CD4-positive, alpha-beta T cell treated with Interleukin-1 beta for 1 hour (primary cell): ENCODE measurements around the gene GNAL.
"Not testable (repeated sequence)": the region's sequence is repeated elsewhere in the genome, so short reads cannot be mapped to it uniquely, and the experiment has no call there.

Experiments used
- DNase-seq, 2 donors: peaks; one replicate each; pipeline ENCODE4 v3.0.0-alpha.2; 2020 to 2022

Gene GNAL

GRCh38 chr18:11884396-11885030 lies 195.4 kb downstream of the GNAL start:
- no peak for DNase-seq

GRCh38 chr18:11885278-11885947 lies 196.3 kb downstream of the GNAL start:
- peak in 1 of 2 donors; percentile 43 for DNase-seq

GRCh38 chr18:11886577-11887110 lies 197.6 kb downstream of the GNAL start:
- DNase-seq, result no peak

- no peak for DNase-seq
These were observed 198.5 kb downstream of the GNAL start for GRCh38 chr18:11887328-11888128.

GRCh38 chr18:11888726-11889125 lies 199.7 kb downstream of the GNAL start:
- DNase-seq, result no peak

GRCh38 chr18:11889284-11889683 lies 200.2 kb downstream of the GNAL start:
- DNase-seq, result no peak

GRCh38 chr18:11891737-11892136 lies 202.7 kb downstream of the GNAL start:
- no peak for DNase-seq

- DNase-seq, result not testable (repeated sequence)
These were observed 203.4 kb downstream of the GNAL start for GRCh38 chr18:11892438-11892837.

- DNase-seq, result no peak
These were observed 208.7 kb downstream of the GNAL start for GRCh38 chr18:11897781-11898180.

GRCh38 chr18:11899063-11899462 lies 210.0 kb downstream of the GNAL start:
- DNase-seq, result no peak

- no peak for DNase-seq
These were observed 212.9 kb downstream of the GNAL start for GRCh38 chr18:11901826-11902438.

- no peak for DNase-seq
These were observed 213.6 kb downstream of the GNAL start for GRCh38 chr18:11902522-11903292.

- DNase-seq, result no peak
These were observed 216.5 kb downstream of the GNAL start for GRCh38 chr18:11905613-11906012.

GRCh38 chr18:11906176-11906575 lies 217.1 kb downstream of the GNAL start:
- DNase-seq, result no peak

- no peak for DNase-seq
These were observed 218.1 kb downstream of the GNAL start for GRCh38 chr18:11906926-11907874.

GRCh38 chr18:11908182-11909060 lies 219.4 kb downstream of the GNAL start, which contains the start of gene MPPE1:
TSS of gene MPPE1 (minus strand) at chr18:11908317. CDS start at chr18:11897264, 11,053 bp downstream.
- peak; percentile 86 to 89 for DNase-seq

- DNase-seq, result peak in 1 of 2 donors; percentile 26
These were observed 220.0 kb downstream of the GNAL start for GRCh38 chr18:11909061-11909455.

GRCh38 chr18:11909591-11910026 lies 220.5 kb downstream of the GNAL start:
- no peak for DNase-seq

GRCh38 chr18:11916880-11917279 lies 227.8 kb downstream of the GNAL start:
- DNase-seq, result peak in 1 of 2 donors; percentile 28

GRCh38 chr18:11919522-11919921 lies 230.5 kb downstream of the GNAL start:
- DNase-seq, result not testable (repeated sequence)
